NAMALWA (cell line): ENCODE data around the gene CELF2.

Experiments used
- DNase-seq: peaks from one replicate; pipeline ENCODE4 v3.0.0-alpha.2; 2015; ENCODE audit warnings: low spot score

The CELF2 gene

DNA sequence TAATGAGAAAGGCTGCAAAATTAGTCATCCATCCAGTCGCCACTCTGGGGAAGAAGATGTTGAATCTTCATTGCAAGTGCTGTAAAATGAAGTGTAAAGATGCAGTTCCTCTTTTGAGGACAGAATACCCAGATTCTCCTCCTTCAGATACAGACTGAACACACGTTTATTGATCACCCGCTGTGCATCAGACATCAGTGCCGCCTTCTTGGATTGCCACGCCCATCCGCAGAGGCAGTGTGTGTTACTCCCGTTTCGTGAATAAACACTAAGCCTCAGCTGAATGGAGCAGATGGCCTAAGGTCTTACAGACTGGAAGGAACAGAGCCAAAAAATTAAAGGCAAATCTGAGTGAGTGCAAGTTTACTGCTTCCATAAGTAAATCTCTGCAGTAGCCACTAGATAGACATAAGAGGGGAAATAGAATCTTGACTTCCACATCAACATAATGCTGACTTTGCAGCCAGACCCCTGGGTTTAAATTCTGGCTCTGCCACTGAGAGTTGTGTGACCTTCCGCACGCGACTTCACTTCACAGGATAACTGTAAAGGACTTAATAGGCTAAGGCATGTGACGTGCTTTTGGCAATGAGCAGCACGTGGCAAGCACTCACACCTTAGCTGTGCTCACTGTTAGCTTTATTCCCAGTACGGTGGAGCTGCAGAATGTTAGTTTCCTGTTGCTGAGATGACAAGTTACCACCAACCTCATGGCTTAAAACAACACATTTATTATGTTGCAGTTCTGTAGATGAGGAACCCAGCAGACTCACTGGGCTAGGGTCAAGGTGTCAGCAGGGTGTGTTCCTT, 285.9 kb downstream of the CELF2 start:
- no peak for DNase-seq

DNA sequence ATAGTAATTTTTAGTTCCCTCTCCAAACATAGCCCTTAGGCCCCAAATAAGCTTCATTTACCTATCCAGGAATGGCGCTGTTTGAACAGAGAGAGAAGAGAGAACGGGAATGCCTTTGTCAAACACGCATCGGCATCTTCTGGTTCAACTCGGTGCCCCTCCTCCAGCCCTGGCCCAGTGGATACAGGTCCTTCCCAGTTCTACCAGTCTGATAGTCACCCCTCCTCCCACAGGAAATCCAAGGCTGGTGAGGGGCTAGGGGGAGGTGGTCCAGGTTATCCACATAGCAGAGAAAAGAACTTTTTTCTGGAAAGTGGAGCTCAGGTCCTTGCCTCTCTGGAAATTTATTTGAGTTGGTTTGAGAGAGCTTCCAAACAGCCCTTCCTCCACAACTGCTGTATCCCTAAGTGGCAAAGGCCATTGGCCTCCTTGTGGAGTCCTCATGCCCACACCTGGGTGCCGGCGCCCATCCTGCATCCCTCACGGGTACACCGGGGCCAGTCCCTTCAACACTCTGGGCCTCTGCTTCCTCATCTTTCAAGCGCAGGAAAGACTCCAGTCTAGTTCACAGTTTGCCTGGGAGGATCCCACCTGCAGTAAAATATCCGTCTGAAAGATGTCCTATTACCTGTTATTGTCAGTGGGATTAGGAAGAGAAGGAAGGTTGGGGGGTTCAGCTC, 287.4 kb downstream of the CELF2 start:
- no peak for DNase-seq

DNA sequence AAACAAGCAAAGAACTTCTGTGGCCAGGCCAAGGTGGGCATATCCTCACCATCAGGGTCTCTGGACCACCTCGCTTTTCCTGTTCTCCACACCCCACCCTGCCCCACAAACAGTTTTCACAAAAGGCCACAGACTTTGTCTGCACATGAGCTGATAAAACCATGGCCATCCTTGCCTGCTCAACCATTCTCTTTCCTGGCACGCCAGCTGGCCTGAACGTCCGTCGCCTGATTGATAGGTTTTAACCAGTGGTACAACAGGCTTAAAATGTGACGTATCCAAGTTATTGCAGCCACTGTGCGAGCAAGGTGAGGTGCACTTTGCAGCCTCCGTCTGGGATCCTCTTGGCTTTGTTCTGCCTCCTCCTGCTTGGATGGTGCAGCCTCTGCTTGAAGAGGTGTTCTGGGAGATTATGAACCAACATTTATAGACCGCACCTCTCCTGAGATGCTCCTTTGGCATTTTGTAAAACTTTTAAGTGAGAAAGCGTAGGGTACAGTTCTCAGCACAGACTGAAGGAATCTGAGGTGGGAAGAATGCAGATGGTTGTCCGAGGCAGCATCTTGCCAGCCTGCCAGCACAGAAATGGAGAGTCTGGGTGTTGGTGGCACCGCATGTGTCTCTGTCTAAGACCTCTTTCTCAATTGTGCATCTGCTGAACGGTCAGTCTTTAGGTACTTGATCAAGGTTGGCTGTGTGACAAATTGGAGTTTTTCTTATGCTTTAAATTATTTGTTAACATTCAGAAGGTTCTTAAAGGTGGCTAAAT, 288.3 kb downstream of the CELF2 start:
- DNase-seq, result no peak

DNA sequence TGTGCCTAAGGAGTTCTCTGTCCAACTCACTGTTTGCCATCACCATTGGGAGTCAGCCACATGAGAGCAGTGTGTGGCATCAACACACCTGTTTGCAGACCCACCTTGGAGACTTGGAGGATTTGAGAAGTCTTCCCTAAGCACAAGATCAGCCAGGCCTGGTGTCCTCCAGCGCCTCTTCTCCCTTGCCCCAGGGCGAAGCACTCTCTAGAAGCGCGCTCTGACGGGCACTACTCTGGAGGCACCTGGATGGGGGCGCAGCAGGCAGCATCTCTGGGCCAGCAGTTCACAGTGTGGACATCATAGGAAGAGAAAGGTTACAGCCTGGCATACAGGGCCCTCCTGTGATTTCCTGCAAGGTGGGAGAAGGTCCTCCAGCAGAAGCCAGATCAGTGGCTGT, 289.3 kb downstream of the CELF2 start:
- no peak for DNase-seq

DNA sequence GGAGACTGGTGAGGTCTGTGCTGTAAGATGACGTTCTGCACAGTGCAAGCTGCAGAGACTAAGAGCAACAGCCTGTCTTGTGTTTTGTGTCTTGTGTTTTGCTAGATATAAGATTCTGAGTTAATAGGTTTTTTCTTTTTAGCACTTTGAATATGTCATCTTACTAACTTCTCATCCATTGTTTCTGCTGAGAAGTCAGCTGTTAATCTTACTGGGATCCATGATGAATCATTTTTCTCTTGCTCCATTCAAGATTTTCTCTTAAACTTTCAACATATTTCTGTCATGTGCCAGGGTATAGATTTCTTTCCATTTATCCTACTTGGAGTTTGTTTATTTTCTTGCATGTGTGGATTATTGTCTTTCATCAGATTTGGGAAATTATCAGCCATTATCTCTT, 290.3 kb downstream of the CELF2 start:
- no peak for DNase-seq

DNA sequence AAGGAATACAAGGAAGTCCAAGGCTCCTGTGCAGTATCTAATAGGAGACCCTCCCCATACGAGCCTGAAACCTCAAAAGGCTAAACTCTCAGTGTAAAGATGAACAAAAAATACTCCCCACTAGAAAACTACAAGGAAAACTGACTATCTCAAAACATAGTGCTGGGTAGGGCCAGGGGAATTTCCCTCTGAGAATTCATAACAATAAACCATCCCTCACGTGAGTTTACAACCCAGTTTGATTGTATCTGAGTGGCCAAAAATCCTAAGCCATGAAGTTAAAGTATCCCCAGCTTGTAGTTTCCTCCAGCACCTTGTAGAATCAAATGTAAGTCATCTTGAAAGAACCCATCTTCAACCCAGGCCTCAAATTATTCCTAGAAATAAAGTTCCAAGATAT, 293.4 kb downstream of the CELF2 start:
- no peak for DNase-seq

DNA sequence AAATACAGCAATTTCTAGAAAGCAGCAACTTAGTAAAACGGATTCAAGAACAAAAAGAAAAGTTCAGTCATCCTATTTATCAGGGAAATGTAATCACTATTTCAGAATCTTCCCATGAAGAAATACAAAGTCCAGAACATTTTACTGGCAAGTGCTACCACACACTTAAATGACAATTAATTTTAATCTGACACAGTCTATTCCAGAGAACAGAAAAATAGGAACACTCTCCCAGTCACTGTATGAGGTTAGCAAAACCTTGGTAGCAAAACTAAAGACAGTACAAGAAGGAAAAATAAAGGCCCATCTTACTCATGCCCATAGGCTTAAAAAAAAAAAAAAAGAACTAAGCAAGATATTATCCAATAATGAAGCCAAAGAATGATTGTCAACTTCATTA, 295.8 kb downstream of the CELF2 start:
- DNase-seq, result no peak

DNA sequence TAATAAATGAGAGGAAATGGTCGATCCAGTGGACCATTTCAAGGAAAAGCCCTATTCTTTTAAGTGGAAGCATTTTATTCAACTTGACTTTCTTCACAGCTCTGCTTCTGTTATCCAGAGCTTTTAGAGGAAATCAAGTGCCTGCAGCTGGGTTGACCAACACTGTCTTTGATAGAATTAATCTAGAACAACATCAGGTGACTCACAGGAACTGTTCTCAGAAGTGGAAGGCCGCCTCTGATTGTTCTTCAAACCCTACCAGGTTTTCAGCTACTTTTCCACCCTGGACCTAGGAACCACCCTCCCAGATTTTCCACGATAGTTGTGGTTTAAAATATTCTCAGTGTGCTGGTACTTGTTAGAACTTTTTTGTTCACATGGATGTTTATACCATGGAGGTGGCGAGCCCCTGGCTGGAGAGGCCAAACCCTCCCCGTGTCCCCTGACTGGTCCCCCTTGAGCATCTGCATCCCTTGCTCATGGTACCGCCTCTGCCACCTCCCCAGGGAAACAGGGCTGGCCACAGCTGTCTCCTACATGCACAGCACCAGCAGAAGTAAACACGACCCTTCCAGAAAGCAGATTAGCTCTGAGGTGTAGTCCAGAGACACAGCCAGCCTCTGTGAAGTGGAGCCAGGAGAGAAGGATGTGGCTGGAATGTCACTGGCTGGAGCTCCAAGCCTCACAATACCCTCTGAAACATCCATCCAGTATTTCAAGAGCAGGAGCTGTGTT, 300.4 kb downstream of the CELF2 start:
- no peak for DNase-seq

DNA sequence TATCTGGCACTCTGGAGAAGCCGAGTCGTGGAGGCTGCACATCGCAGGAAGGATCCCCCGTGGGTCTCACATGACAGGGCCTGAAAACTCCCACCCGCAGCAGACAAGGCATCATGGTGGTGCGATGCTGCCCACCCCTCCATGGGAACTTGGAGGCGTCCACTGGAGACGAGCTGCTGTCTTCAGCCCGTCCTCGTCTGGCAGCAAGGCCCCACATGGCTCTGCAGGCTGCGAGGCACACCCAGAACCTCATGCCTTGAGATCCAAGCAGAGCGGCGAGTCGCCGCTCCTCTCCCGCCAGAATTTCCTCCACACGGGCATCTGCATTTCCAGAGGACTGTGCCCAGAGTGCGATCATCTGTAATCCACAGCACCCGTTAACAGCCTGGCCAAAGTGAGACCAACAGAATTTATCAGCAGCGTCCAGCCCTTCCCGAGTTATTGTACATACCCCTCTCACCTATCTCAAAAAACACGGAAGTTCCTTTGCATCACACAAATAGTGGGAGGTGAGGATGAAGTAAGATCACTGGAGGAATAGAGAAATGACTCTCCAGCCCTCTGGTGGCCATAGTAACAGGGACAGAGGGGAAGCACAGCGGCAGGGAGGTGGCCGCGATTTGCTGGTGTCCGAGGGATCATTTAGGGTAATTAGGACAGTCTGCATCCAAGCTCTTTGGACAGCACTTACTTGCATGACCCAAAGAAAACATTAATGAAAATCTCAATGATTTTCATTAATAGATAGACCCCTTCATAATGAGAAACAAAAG, 301.3 kb downstream of the CELF2 start:
- DNase-seq, result no peak

DNA sequence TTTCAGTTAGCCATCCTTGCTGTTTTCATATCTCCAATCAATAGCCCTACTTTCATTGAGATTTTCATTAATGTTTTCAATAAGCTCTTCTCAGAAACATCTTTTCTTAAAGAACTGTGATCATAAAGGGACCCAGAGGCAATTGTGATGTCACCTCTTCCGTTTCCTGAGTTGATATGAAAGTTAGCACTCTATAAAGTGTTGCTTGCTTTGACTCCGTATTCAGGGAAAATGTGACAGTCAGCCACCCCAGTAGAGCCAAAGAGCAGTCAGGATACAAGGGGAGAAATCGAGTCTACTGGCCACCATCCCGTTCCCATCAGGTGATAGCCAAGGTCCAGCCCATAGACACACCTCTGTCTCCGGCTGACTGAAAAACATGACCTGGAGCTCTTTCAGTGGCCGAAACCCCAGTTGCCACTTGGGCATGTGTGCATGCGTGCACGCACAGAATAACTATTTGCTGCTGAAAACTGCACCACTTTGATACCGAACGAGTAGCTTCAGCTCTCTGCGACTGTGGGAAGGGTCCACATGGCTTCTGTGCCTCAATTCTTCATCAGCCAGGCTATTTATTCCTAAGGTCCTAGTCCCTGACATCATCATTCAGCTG, 302.4 kb downstream of the CELF2 start:
- no peak for DNase-seq

DNA sequence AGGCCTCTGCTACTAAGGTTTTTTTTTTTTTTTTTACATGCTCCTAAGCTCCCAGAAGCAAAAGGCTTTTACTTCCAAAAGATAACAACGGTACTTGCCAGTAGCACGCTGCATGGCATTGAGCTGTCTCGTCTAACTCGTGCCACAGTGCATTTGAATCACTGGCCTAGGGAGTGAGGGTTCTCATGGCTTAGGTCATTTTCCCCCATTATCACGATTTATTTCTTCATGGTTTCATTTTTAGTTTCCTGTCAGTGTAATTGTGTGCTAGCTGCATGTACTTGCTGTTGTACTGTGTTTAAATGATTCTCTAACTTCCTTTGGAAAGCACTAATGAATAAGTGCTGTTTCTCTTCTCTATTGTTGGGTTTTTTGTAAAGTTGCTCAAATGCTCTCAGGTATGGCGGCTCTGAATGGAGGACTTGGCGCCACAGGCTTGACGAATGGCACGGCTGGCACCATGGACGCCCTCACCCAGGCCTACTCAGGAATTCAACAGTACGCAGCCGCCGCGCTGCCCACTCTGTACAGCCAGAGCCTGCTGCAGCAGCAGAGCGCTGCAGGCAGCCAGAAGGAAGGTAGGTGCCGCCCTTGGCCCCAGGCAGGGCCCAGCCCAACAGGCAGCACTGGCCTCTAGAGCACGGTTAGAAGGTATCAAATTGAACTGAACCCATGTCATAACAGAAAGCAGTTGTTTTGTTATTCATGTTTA, 303.3 kb downstream of the CELF2 start:
- DNase-seq, result no peak

DNA sequence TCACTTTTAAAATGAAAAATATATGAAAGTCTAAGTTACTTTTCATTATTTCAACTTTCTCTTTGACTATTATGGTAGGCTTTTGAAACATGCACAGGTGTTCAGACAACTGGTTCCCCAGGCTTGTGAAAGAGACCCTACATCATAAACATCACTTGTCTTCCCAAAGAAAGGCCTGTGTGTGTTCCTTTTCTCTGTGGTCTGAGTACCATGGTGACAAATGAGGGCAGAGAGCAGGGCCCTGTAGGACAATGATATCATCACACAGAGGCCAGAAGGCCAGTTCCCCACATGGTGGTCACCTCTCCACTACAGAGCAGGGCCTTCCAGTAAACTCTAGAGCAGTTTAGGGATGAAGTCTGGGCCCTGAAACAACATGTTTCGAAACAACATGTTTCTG, 305.0 kb downstream of the CELF2 start:
- no peak for DNase-seq

DNA sequence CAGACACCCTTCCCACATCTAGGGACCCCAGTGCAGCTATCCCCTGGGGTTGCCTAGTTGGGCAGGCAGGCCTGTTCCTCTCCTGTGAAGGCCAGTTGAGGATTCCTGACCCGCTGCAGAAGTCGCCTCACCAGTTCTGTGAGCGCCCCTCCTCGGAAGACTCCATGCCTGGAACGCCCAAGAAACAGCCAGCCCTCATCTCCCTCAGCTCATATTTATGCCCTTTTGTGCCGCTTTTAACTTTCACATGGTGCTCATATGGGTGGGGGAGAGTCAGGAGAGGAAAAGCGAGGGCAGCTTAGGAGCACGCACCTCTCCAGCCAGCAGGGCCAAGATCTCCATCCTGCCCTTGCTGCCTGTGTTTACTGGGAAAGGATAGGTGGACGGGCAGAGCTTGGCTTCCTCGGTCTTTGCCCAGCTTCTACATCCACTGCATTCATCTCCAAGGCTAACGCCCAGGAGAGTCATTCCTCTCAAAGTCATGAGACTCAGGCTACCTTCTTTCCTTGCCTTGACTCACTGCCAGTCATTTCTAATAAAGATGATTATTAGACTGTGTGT, 307.2 kb downstream of the CELF2 start:
- no peak for DNase-seq

DNA sequence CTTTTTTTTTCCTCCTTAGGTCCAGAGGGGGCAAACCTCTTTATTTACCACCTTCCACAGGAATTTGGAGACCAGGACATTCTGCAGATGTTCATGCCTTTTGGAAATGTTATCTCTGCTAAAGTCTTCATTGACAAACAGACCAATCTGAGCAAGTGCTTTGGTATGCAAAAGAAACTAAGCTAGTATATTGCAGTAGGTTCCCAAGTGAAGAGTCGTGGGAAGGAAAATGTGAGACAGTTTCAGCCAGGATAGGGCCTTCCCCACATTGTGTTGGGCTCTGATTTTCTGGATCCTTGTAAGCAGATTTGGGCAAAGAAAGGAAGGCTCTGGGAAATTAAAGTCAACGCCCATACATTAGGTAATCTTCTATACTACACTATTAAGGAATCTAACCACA, 308.1 kb downstream of the CELF2 start:
- DNase-seq, result no peak

DNA sequence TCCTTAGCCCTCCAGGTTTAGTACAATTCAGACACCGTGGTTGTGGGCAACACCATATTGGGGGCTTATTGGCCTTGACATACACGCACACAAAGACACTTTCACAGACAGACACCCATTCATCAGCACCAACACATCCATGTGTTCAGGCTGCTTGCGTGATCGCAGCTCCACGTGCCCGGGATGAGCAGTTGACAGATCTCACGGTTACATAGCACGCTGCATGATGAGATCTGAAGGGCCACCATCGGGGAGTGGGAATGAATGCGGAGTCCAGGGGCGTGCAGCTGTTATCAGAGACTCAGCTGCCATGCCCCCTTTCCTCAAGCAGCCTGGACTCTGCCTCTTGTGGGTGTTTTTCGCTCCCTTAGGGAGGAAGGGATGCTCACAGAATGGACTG, 308.6 kb downstream of the CELF2 start:
- no peak for DNase-seq

DNA sequence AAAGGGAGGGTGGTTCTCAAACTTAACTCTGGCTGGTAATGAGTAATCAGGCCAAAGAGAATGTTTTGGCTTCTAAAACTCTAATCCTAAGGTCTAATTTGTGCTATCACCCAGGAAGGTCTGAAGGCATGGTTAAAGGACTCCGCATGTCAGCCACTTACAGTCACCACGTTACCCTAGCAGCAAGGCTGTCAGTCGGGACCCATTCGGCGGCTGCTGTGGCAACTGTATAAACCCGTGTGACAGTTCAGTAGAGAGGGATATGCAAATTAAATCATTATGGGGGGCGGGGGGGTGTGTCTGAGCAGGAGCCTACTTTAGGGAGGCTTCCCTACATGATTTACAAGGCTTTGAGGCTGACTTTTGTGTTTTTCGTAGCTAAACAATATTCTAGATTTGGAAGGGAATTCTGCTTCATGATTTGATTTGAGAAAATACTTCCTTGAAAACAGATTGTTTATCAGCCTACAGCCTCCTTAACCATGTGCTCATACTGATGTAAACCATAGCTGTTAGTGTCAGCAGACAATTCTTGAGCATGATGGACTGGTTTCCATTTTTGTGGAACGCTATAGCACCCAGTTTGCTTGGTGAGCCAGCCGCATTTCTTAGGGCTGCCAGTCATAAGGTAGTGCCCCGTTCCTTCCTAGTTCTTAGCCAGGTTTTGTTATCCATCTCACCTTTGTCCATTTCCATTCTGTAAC, 309.4 kb downstream of the CELF2 start:
- DNase-seq, result no peak

DNA sequence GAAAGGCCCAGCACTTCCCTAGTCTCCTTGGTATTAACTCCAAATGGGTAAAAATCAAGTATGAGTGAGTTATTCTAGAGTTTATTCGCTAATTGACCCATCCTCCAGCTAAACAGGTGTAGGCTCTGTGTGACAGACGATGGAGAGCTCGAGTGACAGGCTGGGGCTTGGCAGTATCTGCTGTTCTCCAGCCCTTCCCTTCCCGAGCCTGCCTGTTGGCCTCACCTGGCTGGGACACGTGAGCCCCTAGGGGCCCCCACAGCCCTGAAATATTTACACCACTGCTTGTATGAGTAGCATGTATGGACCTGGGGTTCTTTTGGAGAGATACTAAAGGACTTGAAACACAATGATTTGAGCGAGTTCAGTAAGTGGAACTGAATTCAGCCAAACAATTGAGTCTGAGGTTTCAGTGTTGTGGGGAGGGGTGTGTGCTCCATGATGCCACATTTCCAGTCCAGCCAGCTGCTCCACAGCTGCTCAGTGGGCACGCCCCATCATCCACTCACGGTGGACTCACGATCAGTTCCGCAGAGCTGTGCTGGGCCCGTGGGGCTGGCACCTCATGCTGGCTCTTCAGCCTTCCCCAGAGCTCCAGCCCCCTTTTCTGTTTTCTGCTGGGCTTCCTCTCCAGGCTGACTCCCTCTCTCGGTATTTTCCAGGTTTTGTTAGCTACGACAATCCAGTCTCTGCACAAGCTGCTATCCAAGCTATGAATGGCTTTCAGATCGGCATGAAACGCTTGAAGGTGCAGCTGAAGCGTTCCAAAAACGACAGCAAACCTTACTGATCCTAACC, 310.8 kb downstream of the CELF2 start:
- no peak for DNase-seq

DNA sequence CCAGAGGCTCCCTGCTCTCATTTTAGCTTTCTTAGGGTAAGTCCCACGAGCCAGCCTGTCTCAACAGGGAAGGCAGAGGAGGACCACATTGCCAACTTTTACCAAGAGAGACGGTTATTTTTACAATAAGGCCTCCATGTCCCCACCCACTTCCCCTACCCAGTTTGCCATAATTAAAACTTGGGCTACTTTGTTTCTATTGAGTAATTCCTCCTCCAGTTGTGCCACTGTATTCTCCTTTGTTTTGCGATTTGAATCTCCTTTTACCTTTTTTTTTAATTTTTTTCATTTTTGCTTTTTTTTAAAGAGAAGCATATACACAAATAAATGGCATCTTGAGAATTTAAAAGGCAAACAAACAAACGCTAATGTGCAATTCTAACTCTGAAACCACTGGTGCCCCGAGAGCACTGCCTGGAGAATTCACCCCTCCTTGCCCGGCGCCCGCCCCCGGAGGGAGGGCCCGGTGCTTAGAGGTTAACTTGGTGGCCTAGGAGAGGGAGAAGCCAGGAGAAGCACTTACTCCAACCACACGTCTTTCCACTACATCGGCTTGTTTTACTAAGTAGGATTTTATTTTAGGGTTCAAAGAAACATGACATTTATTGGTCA, 311.5 kb downstream of the CELF2 start:
- no peak for DNase-seq
